ENCODE results near the gene PLEKHM3.

PLEKHM3 gene

GRCh38 chr2:207970826-207971180 lies 54.5 kb downstream of the PLEKHM3 start:
- no peaks in the 10 kb centered on the region for H3K27me3 ChIP-seq (ENCODE audit: insufficient read depth, poor library complexity, severe bottlenecking)
- no peak overlapping the region for H3K4me3 ChIP-seq (replicated peaks; ENCODE audit: insufficient read depth, low read length)
- H3K27ac ChIP-seq (replicated peaks), result no peak overlapping the region
- TF ChIP-seq SPI1 (IDR thresholded peaks at IDR 0.05; ENCODE audit: borderline replicate concordance, low read depth) (no peak), REST (IDR thresholded peaks at IDR 0.05; ENCODE audit: insufficient replicate concordance, low read depth) (no peak), CTCF (IDR thresholded peaks at IDR 0.05; ENCODE audit: insufficient read depth, low read length) (no peak), GABPA (IDR thresholded peaks at IDR 0.05; ENCODE audit: low read depth) (no peak), POLR2AphosphoS5 (IDR thresholded peaks at IDR 0.05; ENCODE audit: low read depth) (no peak)
- DNase-seq (ENCODE audit: low read depth in 1 of 2, low spot score in 1 of 2), result no peak

- no peak overlapping the region for H3K4me3 ChIP-seq (replicated peaks; ENCODE audit: insufficient read depth, low read length)
- H3K27ac ChIP-seq (replicated peaks), result no peak overlapping the region
- no peaks in the 10 kb centered on the region for H3K27me3 ChIP-seq (ENCODE audit: insufficient read depth, poor library complexity, severe bottlenecking)
- no peak for TF ChIP-seq CTCF (IDR thresholded peaks at IDR 0.05; ENCODE audit: insufficient read depth, low read length)
- DNase-seq (ENCODE audit: low read depth in 1 of 2, low spot score in 1 of 2), result no peak
These were observed 55.0 kb downstream of the PLEKHM3 start for GRCh38 chr2:207970147-207970825.

GRCh38 chr2:207969249-207969648 lies 56.1 kb downstream of the PLEKHM3 start:
- TF ChIP-seq POLR2AphosphoS5 (IDR thresholded peaks at IDR 0.05; ENCODE audit: low read depth) (no peak), SPI1 (IDR thresholded peaks at IDR 0.05; ENCODE audit: borderline replicate concordance, low read depth) (no peak), REST (IDR thresholded peaks at IDR 0.05; ENCODE audit: insufficient replicate concordance, low read depth) (no peak), CTCF (IDR thresholded peaks at IDR 0.05; ENCODE audit: insufficient read depth, low read length) (no peak), GABPA (IDR thresholded peaks at IDR 0.05; ENCODE audit: low read depth) (no peak)
- H3K27ac ChIP-seq (replicated peaks), result no peak overlapping the region
- DNase-seq (ENCODE audit: low read depth in 1 of 2, low spot score in 1 of 2), result no peak
- no peaks in the 10 kb centered on the region for H3K27me3 ChIP-seq (ENCODE audit: insufficient read depth, poor library complexity, severe bottlenecking)
- H3K4me3 ChIP-seq (replicated peaks; ENCODE audit: insufficient read depth, low read length), result no peak overlapping the region

- H3K4me3 ChIP-seq (replicated peaks; ENCODE audit: insufficient read depth, low read length), result no peak overlapping the region
- H3K27ac ChIP-seq (replicated peaks), result no peak overlapping the region
- no peak for DNase-seq (ENCODE audit: low read depth in 1 of 2, low spot score in 1 of 2)
- H3K27me3 ChIP-seq (ENCODE audit: insufficient read depth, poor library complexity, severe bottlenecking), result no peaks in the 10 kb centered on the region
- TF ChIP-seq CTCF (IDR thresholded peaks at IDR 0.05; ENCODE audit: insufficient read depth, low read length) (no peak), GABPA (IDR thresholded peaks at IDR 0.05; ENCODE audit: low read depth) (no peak), POLR2AphosphoS5 (IDR thresholded peaks at IDR 0.05; ENCODE audit: low read depth) (no peak), REST (IDR thresholded peaks at IDR 0.05; ENCODE audit: insufficient replicate concordance, low read depth) (no peak), SPI1 (IDR thresholded peaks at IDR 0.05; ENCODE audit: borderline replicate concordance, low read depth) (no peak)
These were observed 58.2 kb downstream of the PLEKHM3 start for GRCh38 chr2:207967121-207967520.
